Islet of Langerhans (tissue), 1 donor: ENCODE measurements around the gene ZSWIM5.
"Not testable (repeated sequence)": the region's sequence is repeated elsewhere in the genome, so short reads cannot be mapped to it uniquely, and the experiment has no call there.

Experiments
- FAIRE-seq: peaks from one replicate; lab custom pipeline; 2011; peaks lifted over from hg19 to GRCh38; lab: Jason Lieb, UNC

ZSWIM5 gene

DNA sequence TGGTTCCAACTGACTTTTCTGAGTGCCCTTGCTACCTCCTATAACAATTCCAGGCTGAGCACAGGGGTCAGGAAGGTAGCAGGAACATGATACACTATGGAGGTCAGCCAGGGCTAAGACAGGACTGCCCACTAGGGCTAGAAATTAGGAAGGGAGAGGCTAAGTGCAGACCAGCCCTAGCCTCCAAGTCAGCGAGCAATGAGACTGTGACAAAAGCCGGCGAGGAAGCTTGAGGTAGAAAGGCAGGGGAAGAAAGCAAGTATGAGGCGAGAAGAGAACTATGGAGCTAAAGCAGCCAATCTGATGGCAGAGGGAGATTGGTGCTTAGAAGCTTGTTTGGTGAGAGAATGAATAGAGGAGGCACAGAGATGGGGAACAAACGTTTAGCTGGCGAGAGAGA lies 189.6 kb downstream of the ZSWIM5 start:
- no peak for FAIRE-seq

- no peak for FAIRE-seq
Observed at GRCh38 chr1:45016090-45016697, 190.2 kb downstream of the ZSWIM5 start.

DNA sequence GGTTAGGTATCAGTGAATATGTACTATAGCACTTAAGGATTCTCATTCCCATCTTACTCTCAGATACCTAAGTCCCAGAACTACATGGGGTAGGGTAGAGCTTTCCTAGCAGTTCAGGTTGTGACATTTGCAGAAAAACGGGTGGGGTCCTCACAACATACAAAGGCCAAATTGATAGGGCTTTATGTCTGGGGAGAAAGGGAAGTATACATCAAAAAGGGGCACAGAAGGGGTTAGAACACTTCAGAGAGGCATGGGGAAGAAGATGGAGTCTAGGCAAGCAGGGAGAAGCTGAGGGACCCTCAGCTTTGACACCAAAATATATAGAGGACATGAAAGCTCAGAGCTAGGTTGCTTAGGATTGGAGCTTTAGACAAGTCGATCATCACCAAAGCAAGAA lies 190.7 kb downstream of the ZSWIM5 start:
- FAIRE-seq, result no peak

DNA sequence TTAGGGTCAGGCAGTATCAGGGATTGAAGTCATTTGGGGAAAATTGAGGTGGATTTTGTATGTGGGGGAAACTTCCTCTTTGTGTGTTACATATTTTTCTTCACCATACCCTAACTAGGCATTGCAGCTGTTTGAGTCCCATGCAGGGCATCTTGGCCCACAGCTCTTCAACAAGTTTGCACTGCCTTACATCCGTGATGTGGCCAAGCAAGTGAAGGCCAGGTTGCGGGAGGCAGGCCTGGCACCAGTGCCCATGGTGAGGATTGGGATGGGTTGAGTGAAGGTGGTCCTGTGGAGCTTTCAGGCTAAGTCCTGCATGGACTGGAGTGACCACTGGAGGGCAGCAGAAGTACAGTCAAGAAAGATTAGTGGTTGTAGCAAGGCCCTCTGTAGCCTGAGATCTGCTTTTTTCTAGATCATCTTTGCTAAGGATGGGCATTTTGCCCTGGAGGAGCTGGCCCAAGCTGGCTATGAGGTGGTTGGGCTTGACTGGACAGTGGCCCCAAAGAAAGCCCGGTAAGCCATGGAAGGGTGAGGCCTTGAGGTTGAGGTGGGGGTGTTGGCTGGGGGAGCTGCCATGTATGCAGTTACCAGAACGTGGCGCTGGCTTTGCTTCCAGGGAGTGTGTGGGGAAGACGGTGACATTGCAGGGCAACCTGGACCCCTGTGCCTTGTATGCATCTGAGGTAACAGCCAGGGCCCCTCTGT lies 191.9 kb downstream of the ZSWIM5 start:
- peak; percentile 88 for FAIRE-seq

DNA sequence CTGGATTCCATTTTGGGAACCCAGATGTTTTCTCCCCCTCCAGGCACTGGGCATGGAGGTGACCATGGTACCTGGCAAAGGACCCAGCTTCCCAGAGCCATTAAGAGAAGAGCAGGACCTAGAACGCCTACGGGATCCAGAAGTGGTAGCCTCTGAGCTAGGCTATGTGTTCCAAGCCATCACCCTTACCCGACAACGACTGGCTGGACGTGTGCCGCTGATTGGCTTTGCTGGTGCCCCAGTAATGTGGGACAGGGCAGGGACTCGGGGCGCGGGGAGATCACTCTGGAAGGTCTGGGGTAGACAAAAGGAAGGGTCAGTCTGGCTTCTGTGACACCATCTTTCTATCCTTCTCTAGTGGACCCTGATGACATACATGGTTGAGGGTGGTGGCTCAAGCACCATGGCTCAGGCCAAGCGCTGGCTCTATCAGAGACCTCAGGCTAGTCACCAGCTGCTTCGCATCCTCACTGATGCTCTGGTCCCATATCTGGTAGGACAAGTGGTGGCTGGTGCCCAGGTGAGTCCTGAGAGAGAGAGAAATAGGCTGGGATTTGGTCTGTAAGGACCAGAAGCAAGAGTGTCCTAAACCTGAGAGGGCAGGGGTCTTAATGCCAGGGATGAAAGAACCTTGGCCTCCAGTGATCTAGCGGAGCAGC lies 192.7 kb downstream of the ZSWIM5 start:
- no peak for FAIRE-seq

GRCh38 chr1:45012639-45013278 lies 193.6 kb downstream of the ZSWIM5 start:
- no peak for FAIRE-seq

GRCh38 chr1:45011837-45012638 lies 194.4 kb downstream of the ZSWIM5 start, which contains the start of gene UROD:
TSS of gene UROD (plus strand) at chr1:45012254. CDS start at chr1:45012266, 12 bp downstream.
- peak; percentile 93 for FAIRE-seq

GRCh38 chr1:45010855-45011811 lies 195.3 kb downstream of the ZSWIM5 start, which contains the start of gene HECTD3:
TSS of gene HECTD3 (minus strand) at chr1:45011324. CDS start at chr1:45011257, 67 bp downstream.
- no peak for FAIRE-seq

DNA sequence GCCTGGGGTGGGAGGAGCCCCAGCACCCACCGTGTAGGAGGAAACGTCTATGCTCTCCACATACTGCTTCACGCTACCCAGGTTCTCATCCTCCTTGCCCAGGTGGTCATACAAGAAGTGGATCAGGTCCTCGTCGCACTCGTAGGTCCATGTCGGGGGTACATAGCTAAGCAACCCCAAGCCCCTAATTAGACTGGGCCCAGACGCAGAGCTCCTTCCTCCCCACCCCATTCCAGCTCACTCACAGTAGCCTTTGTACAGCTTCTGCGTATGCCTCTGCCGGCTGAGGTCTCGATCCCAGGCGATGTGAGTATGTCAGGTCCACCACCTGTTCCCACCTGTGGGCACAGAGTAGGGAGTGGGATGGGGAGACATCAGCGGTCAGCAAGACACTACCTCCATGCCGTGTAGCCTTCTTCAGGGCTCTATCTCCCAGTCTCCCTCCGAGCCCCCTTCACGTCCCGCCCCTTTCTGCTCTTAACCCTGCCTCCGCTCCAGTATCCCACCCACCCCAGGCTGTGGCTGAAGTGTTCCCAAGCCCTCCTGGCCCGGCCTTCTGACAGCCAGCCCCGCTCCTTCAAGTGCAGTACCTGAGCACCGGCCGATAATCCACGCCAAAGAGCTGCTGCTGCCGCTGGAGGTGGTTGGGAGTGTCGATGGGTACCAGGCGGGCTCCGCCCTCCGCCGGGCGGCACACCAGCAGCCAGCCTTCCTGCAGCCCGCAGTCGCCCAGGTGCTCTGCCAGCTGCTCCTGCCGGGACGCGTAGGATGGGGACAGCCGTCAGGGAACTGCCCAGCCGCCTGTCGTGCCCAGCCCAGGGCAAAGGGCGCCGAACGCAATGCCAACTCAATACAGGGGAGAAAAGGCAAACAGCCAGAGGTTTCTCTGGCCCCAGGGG lies 196.2 kb downstream of the ZSWIM5 start:
- no peak for FAIRE-seq

DNA sequence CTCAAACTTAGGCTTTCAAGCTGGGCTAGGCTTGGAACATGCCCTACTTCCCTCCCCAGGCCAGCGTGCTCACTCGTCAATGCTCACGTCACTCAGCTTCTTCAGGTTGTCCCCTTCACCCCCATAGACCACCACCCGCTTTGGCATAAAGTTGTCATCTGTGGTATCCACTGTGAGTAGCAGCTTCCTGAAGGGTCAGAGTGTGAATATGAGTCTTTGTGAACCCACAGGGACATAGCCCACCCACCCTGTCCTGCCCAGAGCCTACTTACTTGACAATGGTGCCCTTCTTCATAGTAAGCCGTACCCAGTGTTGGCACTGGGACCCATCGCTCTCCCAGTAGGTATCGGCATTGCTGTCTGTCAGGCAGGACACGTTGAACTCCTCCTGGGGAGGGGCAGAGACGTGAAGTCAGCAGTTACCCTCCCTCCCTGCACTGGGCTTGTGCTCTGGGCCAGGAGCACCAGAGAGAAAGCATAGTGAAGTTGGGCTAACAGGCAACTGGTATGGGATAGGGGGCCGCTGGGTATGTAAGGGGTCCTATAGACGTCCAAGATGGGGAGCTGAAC lies 197.0 kb downstream of the ZSWIM5 start:
- no peak for FAIRE-seq

DNA sequence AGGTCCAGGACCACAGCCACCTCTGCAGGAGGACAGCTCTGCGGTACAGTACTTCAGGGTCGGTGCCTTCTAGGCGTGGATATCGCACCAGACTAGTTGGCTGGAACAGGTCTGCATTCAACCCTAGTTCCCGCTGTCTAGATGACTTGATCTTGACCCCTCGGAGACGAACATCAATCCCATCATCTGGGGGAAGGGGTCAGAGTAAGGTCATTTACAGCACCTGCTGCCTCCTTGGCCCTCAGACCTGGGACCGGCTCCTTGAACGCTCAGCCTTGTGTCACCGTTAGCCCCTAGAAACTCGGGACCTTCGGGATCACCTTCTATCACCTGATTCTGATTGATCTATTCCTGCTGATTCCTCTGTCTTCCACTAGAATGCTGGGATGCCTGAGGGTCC lies 197.9 kb downstream of the ZSWIM5 start:
- no peak for FAIRE-seq

GRCh38 chr1:45008076-45008475 lies 198.3 kb downstream of the ZSWIM5 start:
- no peak for FAIRE-seq

DNA sequence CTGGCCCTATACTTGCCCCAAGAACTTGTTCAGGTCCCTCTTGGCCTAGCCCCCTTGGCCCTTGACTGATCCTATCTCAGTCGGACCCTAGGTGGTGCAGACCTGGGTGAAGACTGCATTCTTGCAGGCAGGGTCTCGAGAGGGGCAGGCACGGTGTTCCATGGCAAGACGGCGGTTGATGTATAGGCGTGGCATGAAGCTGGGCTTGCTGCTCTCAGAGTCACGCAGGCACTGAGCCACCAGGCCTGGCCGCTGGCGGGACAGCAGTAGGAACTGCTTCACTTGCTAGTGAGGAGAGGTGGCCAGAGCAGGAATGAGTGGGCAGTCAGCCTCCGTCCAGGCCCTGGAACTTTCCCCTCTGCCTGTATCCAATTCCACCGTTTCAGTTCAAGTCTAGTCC lies 199.1 kb downstream of the ZSWIM5 start:
- FAIRE-seq, result no peak

DNA sequence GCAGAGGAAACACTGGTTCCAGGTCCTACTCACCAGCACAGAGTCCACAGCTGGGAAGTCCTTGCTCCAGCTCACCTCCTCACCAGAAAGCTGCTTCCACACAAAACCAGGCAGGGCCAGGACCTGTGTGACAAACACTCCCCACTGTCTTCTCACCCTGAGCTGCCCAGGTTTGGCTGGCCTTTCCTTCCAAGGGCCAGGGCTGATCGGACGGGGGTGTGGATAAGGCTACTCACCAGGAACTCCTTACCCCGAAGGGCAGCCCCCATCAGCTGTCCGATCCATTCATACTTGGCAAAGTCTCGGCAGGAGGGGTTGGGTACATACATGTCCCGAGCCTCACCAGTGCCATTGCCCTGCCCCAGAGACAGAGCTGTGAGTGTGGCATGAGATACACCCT lies 200.6 kb downstream of the ZSWIM5 start:
- FAIRE-seq, result no peak

DNA sequence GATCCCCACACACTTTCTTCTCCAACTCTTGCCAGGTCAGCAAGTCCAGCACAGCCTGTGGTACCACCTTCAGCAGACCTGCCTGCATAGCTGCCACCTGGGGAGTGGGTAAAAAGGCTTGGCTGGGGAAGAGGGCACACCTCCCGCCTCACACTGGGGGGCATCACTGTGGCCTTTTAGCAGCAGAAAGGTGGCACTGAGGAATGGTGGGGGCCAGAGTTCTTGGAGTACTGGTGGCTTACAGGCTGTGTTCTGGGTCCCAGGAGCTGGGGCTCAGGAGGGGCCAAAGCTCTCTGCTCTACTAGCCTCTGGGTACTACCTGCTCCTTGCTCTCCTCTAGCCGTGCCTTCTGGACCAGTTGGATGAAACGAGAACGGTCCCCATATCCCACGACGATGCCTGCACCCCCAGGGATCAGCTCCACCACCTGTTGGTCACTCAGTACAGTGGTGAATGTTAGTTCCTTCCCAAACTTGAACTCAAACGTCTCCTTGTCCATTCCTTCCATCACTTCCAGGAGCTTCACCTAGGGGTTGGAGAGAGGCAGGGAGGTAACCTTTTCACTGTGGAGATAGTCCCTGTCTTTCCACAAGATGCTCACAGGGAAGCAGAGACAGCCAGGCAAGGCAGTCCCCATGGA lies 202.0 kb downstream of the ZSWIM5 start:
- FAIRE-seq, result no peak

DNA sequence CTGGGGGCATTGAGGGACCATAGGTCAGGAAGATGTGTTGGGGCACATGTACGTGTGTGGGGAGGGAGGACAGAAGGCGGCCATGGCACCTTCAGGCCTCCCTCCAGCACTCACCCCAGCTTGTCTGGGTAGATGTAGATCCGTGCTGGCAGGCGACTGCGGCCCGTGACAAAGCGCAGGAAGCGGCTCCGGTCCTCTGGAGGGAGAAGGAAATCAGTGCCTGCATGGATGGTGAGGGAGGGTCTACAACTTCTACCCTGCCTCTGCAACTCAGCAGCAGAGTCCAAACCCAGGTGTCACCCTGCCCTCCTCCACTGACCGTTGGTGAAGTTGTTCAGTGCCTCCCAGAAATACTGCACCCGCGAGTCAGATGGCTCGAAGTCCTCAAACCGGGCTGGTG lies 202.7 kb downstream of the ZSWIM5 start:
- no peak for FAIRE-seq

GRCh38 chr1:45002650-45003645 lies 203.5 kb downstream of the ZSWIM5 start:
- no peak for FAIRE-seq

- FAIRE-seq, result not testable (repeated sequence)
Observed at GRCh38 chr1:45001576-45001975, 204.8 kb downstream of the ZSWIM5 start.
